ENCODE measurements around the gene SOX12. TPM values are rescaled to one million over a fixed set of nuclear protein-coding genes. Genes with fewer than 3 reads are reported as not detected.
A peak's percentile ranks its signal among the peaks of the same experiment; 100 is the strongest.
"Not testable (repeated sequence)": the region's sequence is repeated elsewhere in the genome, so short reads cannot be mapped to it uniquely, and the experiment has no call there.

SOX12 gene
- total RNA-seq, 1 donor from 2014 or later, result 43.4 TPM

DNA sequence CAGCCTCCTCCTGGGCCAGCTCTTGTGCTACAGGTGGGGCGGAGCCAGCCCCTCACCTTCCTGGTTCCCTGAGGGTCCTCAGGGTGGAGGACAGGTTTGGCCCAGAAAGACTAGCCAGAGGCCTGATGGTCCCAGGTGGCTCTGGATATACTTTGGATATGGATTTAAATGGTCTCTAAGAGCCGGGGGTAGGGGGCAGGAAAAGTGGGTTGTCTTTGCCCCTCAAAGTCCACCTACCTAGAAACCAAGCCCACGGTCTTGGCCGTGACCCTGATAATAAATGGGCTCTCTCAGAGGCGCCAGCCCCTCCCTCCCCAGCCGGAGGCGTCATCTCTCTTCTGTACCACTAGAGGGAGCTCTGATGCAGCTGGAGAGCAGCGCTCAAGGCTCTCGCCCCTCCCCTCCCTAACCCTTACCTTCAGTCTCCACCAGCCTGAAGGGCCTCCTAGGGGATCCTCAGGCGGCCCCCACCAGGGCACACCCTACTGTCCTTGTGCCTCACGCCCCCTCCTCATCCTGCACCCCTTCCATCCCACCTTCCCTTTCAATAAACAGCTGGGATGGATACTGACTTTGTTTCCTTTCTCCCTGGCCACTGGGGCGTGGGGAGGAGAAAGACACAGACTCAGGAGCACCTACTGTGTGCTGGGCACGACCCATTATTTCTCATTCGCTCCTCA, 29.1 kb downstream of the SOX12 start:
- Mint-ChIP-seq H3K4me1 (ENCODE audit: low read depth, unreplicated experiment) (peaks cover 5% of the 10 kb centered on the region), H3K36me3 (ENCODE audit: low read depth, unreplicated experiment) (peaks cover 19% of the 10 kb centered on the region), H3K27ac (ENCODE audit: unreplicated experiment) (no peak overlapping the region), H3K27me3 (ENCODE audit: low read depth, unreplicated experiment) (peaks cover 2% of the 10 kb centered on the region), H3K4me3 (ENCODE audit: unreplicated experiment) (no peak overlapping the region), H3K9me3 (ENCODE audit: unreplicated experiment) (no peaks in the 10 kb centered on the region)
- Histone ChIP-seq H3K4me3 (ENCODE audit: insufficient read depth, low read depth, low read length) (no peak overlapping the region), H3K27ac (ENCODE audit: low read depth, low read length) (no peak overlapping the region), H3K4me1 (ENCODE audit: insufficient read depth, low read length) (no peaks in the 10 kb centered on the region), H2AFZ (ENCODE audit: low read depth, low read length) (no peak overlapping the region), H4K20me1 (ENCODE audit: insufficient read depth, low read length) (peaks cover 6% of the 10 kb centered on the region), H3K79me2 (ENCODE audit: insufficient read depth, low read length) (no peaks in the 10 kb centered on the region), H3K4me2 (ENCODE audit: low read length) (no peak overlapping the region), H3K27me3 (ENCODE audit: insufficient read depth, low read length) (no peaks in the 10 kb centered on the region), H3K36me3 (ENCODE audit: insufficient read depth, low read length) (peaks cover 3% of the 10 kb centered on the region), H3K9me3 (ENCODE audit: insufficient read depth, low read depth, low read length) (no peaks in the 10 kb centered on the region), H3K9ac (ENCODE audit: low read length) (peak overlapping the region; percentile 44)
- DNase-seq (ENCODE audit: low read depth) (peak; percentile 40), FAIRE-seq (peak; percentile 29)
- TF ChIP-seq, protein P1, sequence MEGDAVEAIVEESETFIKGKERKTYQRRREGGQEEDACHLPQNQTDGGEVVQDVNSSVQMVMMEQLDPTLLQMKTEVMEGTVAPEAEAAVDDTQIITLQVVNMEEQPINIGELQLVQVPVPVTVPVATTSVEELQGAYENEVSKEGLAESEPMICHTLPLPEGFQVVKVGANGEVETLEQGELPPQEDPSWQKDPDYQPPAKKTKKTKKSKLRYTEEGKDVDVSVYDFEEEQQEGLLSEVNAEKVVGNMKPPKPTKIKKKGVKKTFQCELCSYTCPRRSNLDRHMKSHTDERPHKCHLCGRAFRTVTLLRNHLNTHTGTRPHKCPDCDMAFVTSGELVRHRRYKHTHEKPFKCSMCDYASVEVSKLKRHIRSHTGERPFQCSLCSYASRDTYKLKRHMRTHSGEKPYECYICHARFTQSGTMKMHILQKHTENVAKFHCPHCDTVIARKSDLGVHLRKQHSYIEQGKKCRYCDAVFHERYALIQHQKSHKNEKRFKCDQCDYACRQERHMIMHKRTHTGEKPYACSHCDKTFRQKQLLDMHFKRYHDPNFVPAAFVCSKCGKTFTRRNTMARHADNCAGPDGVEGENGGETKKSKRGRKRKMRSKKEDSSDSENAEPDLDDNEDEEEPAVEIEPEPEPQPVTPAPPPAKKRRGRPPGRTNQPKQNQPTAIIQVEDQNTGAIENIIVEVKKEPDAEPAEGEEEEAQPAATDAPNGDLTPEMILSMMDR (IDR thresholded peaks at IDR 0.05; ENCODE audit: insufficient read depth, low read depth, low read length), result peak; percentile 84
- TF ChIP-seq EZH2 (IDR thresholded peaks at IDR 0.05; ENCODE audit: insufficient read depth, low read length), result no peak

DNA sequence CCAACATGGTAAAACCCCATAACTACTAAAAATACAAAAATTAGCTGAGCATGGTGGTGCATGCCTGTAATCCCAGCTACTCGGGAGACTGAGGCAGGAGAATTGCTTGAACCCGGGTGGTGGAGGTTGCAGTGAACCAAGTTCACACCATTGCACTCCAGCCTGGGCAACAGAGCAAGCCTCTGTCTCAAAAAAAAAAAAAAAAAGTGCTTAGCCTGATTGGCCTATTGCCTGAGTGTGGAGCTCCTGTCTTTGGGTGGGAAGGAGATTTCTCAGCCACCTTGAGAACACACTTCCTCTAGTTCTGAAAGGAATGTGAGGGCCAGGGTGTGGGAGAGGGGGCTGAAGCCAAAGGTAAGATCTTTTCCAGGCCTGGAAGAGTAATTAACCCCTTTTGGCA, 30.8 kb downstream of the SOX12 start:
- H3K36me3 ChIP-seq (ENCODE audit: insufficient read depth, low read length); DNase-seq (ENCODE audit: low read depth); H3K9ac ChIP-seq (ENCODE audit: low read length); H3K9me3 ChIP-seq (ENCODE audit: insufficient read depth, low read depth, low read length); H3K27me3 Mint-ChIP-seq (ENCODE audit: low read depth, unreplicated experiment); H3K4me3 Mint-ChIP-seq (ENCODE audit: unreplicated experiment); H3K27ac ChIP-seq (ENCODE audit: low read depth, low read length); H4K20me1 ChIP-seq (ENCODE audit: insufficient read depth, low read length); H2AFZ ChIP-seq (ENCODE audit: low read depth, low read length); H3K4me3 ChIP-seq (ENCODE audit: insufficient read depth, low read depth, low read length); H3K79me2 ChIP-seq (ENCODE audit: insufficient read depth, low read length); H3K27me3 ChIP-seq (ENCODE audit: insufficient read depth, low read length); H3K4me2 ChIP-seq (ENCODE audit: low read length); FAIRE-seq; H3K9me3 Mint-ChIP-seq (ENCODE audit: unreplicated experiment); H3K4me1 ChIP-seq (ENCODE audit: insufficient read depth, low read length): not testable (repeated sequence)
- Mint-ChIP-seq H3K4me1 (ENCODE audit: low read depth, unreplicated experiment) (peaks cover 18% of the 10 kb centered on the region), H3K36me3 (ENCODE audit: low read depth, unreplicated experiment) (peaks cover 17% of the 10 kb centered on the region), H3K27ac (ENCODE audit: unreplicated experiment) (peak overlapping the region; percentile 53)

DNA sequence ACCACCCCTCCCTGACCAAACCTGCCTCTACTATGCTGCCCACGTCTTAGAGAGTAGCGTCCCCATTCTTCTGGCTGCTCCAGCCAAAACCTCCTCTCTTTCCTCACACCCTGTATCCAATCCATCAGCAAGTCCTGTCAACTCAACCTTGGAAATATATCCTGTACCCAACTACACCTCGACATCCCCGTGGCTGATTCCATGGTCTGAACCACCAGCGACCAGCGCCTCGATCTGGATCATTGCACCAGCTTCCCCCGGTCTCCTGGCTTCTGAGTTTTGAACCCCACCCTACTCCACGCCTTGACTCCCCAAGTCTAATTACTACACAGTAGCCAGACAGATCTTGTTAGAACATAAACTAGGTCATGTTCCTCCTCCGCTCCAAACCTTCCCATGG, 31.4 kb downstream of the SOX12 start:
- FAIRE-seq (no peak), DNase-seq (ENCODE audit: low read depth) (no peak)
- Histone ChIP-seq H3K9me3 (ENCODE audit: insufficient read depth, low read depth, low read length) (no peaks in the 10 kb centered on the region), H3K27ac (ENCODE audit: low read depth, low read length) (no peak overlapping the region), H2AFZ (ENCODE audit: low read depth, low read length) (no peak overlapping the region), H3K36me3 (ENCODE audit: insufficient read depth, low read length) (no peaks in the 10 kb centered on the region), H3K4me1 (ENCODE audit: insufficient read depth, low read length) (no peaks in the 10 kb centered on the region), H4K20me1 (ENCODE audit: insufficient read depth, low read length) (peaks cover 6% of the 10 kb centered on the region), H3K79me2 (ENCODE audit: insufficient read depth, low read length) (no peaks in the 10 kb centered on the region), H3K9ac (ENCODE audit: low read length) (no peak overlapping the region), H3K27me3 (ENCODE audit: insufficient read depth, low read length) (no peaks in the 10 kb centered on the region), H3K4me2 (ENCODE audit: low read length) (no peak overlapping the region), H3K4me3 (ENCODE audit: insufficient read depth, low read depth, low read length) (no peak overlapping the region)
- peaks cover 12% of the 10 kb centered on the region for H3K36me3 Mint-ChIP-seq (ENCODE audit: low read depth, unreplicated experiment)
- no peak for TF ChIP-seq EZH2 (IDR thresholded peaks at IDR 0.05; ENCODE audit: insufficient read depth, low read length)
- TF ChIP-seq, protein P1 (IDR thresholded peaks at IDR 0.05; ENCODE audit: insufficient read depth, low read depth, low read length), result no peak
- no peak overlapping the region for H3K4me3 Mint-ChIP-seq (ENCODE audit: unreplicated experiment)
- H3K4me1 Mint-ChIP-seq (ENCODE audit: low read depth, unreplicated experiment), result peaks cover 20% of the 10 kb centered on the region
- peaks cover 2% of the 10 kb centered on the region for H3K27me3 Mint-ChIP-seq (ENCODE audit: low read depth, unreplicated experiment)
- H3K9me3 Mint-ChIP-seq (ENCODE audit: unreplicated experiment), result no peaks in the 10 kb centered on the region
- no peak overlapping the region for H3K27ac Mint-ChIP-seq (ENCODE audit: unreplicated experiment)

Data from astrocyte (in vitro differentiated cells and primary cell).